IPS-18a (cell line): ENCODE measurements around the gene TSLP.

Experiments used
- H3K27ac ChIP-seq: one replicate; pipeline ENCODE4 v1.5.1; 2013; ENCODE audit warnings: low read length
- H3K27me3 ChIP-seq: one replicate; pipeline ENCODE4 v1.6.1; 2013; ENCODE audit warnings: mild to moderate bottlenecking, low read length; ENCODE audit not compliant: control insufficient read depth, insufficient read depth
- H3K36me3 ChIP-seq: one replicate; pipeline ENCODE4 v1.6.1; 2013; ENCODE audit warnings: low read depth, low read length; ENCODE audit not compliant: control insufficient read depth
- H3K4me1 ChIP-seq: one replicate; pipeline ENCODE4 v1.6.1; 2013; ENCODE audit warnings: low read depth, low read length; ENCODE audit not compliant: control insufficient read depth
- H3K4me3 ChIP-seq: one replicate; pipeline ENCODE4 v1.5.1; 2013; ENCODE audit warnings: low read length
- H3K9ac ChIP-seq: one replicate; pipeline ENCODE4 v1.6.1; 2013; ENCODE audit warnings: mild to moderate bottlenecking, low read length, moderate library complexity
- H3K9me3 ChIP-seq: one replicate; pipeline ENCODE4 v1.6.1; 2013; ENCODE audit warnings: low read depth, low read length; ENCODE audit not compliant: control insufficient read depth

TSLP gene

GRCh38 chr5:111071413-111071812 is at the start of gene TSLP:
Gene TSLP (plus strand): TSS chr5:111071713. CDS start chr5:111071891, 178 bp downstream.
- H3K9ac ChIP-seq, result no peak within 1 kb of the TSS
- H3K27me3 ChIP-seq, result peaks cover 77% of the 10 kb centered on the region
- peak within 1 kb of the TSS; percentile 83 for H3K4me3 ChIP-seq
- no peak within 1 kb of the TSS for H3K27ac ChIP-seq
- H3K4me1 ChIP-seq, result peaks cover 5% of the 10 kb centered on the region
- no peaks in the 10 kb centered on the region for H3K36me3 ChIP-seq
- H3K9me3 ChIP-seq, result no peaks in the 10 kb centered on the region

GRCh38 chr5:111022301-111022700 is 49.2 kb upstream of the TSLP start:
- no peak overlapping the region for H3K9ac ChIP-seq
- no peaks in the 10 kb centered on the region for H3K27me3 ChIP-seq
- H3K4me3 ChIP-seq, result no peak overlapping the region
- no peaks in the 10 kb centered on the region for H3K4me1 ChIP-seq
- H3K27ac ChIP-seq, result no peak overlapping the region
- H3K9me3 ChIP-seq, result no peaks in the 10 kb centered on the region
- no peaks in the 10 kb centered on the region for H3K36me3 ChIP-seq

GRCh38 chr5:111028865-111029264 is 42.6 kb upstream of the TSLP start:
- H3K9ac ChIP-seq, result no peak overlapping the region
- no peaks in the 10 kb centered on the region for H3K9me3 ChIP-seq
- H3K27ac ChIP-seq, result no peak overlapping the region
- H3K4me1 ChIP-seq, result no peaks in the 10 kb centered on the region
- H3K4me3 ChIP-seq, result no peak overlapping the region
- H3K36me3 ChIP-seq, result no peaks in the 10 kb centered on the region
- no peaks in the 10 kb centered on the region for H3K27me3 ChIP-seq

GRCh38 chr5:111043712-111044506 is 27.6 kb upstream of the TSLP start:
- Histone ChIP-seq H3K36me3 (no peaks in the 10 kb centered on the region), H3K27me3 (no peaks in the 10 kb centered on the region), H3K9ac (no peak overlapping the region)

GRCh38 chr5:111058064-111058463 is 13.4 kb upstream of the TSLP start:
- H3K36me3 ChIP-seq, result no peaks in the 10 kb centered on the region

More at GRCh38 chr5:111043712-111044506, 27.6 kb upstream of the TSLP start:
- H3K9me3 ChIP-seq, result no peaks in the 10 kb centered on the region
- H3K4me1 ChIP-seq, result no peaks in the 10 kb centered on the region
- H3K27ac ChIP-seq, result no peak overlapping the region
- H3K4me3 ChIP-seq, result no peak overlapping the region

GRCh38 chr5:111060169-111060568 is 11.3 kb upstream of the TSLP start:
- no peak overlapping the region for H3K27ac ChIP-seq

More at GRCh38 chr5:111058064-111058463, 13.4 kb upstream of the TSLP start:
- Histone ChIP-seq H3K4me3 (no peak overlapping the region), H3K27me3 (no peaks in the 10 kb centered on the region), H3K9ac (no peak overlapping the region), H3K27ac (no peak overlapping the region), H3K4me1 (no peaks in the 10 kb centered on the region), H3K9me3 (no peaks in the 10 kb centered on the region)

GRCh38 chr5:111061618-111062017 is 9.9 kb upstream of the TSLP start:
- no peak overlapping the region for H3K4me3 ChIP-seq
- H3K36me3 ChIP-seq, result no peaks in the 10 kb centered on the region
- no peak overlapping the region for H3K9ac ChIP-seq
- H3K27me3 ChIP-seq, result no peaks in the 10 kb centered on the region
- no peaks in the 10 kb centered on the region for H3K9me3 ChIP-seq
- H3K4me1 ChIP-seq, result no peaks in the 10 kb centered on the region
- no peak overlapping the region for H3K27ac ChIP-seq

More at GRCh38 chr5:111060169-111060568, 11.3 kb upstream of the TSLP start:
- Histone ChIP-seq H3K4me3 (no peak overlapping the region), H3K9ac (no peak overlapping the region), H3K9me3 (no peaks in the 10 kb centered on the region), H3K36me3 (no peaks in the 10 kb centered on the region), H3K27me3 (no peaks in the 10 kb centered on the region), H3K4me1 (no peaks in the 10 kb centered on the region)

GRCh38 chr5:111063709-111064322 is 7.7 kb upstream of the TSLP start:
- peaks cover 11% of the 10 kb centered on the region for H3K27me3 ChIP-seq
- no peak overlapping the region for H3K9ac ChIP-seq
- H3K36me3 ChIP-seq, result no peaks in the 10 kb centered on the region
- H3K4me3 ChIP-seq, result no peak overlapping the region
- no peak overlapping the region for H3K27ac ChIP-seq
- no peaks in the 10 kb centered on the region for H3K4me1 ChIP-seq
- H3K9me3 ChIP-seq, result no peaks in the 10 kb centered on the region

GRCh38 chr5:111066261-111066938 is 5.1 kb upstream of the TSLP start:
- no peak overlapping the region for H3K9ac ChIP-seq
- no peaks in the 10 kb centered on the region for H3K9me3 ChIP-seq
- H3K27ac ChIP-seq, result no peak overlapping the region
- H3K36me3 ChIP-seq, result no peaks in the 10 kb centered on the region
- H3K4me3 ChIP-seq, result no peak overlapping the region
- H3K27me3 ChIP-seq, result peaks cover 36% of the 10 kb centered on the region
- no peaks in the 10 kb centered on the region for H3K4me1 ChIP-seq

GRCh38 chr5:111068213-111068612 is 3.3 kb upstream of the TSLP start:
- H3K9ac ChIP-seq, result no peak overlapping the region
- H3K27ac ChIP-seq, result no peak overlapping the region
- no peaks in the 10 kb centered on the region for H3K4me1 ChIP-seq
- H3K27me3 ChIP-seq, result peaks cover 55% of the 10 kb centered on the region
- no peaks in the 10 kb centered on the region for H3K36me3 ChIP-seq
- no peaks in the 10 kb centered on the region for H3K9me3 ChIP-seq
- H3K4me3 ChIP-seq, result no peak overlapping the region

GRCh38 chr5:111069839-111070238 is 1.7 kb upstream of the TSLP start:
- H3K36me3 ChIP-seq, result no peaks in the 10 kb centered on the region
- peak overlapping the region; percentile 66 for H3K4me3 ChIP-seq
- no peak overlapping the region for H3K9ac ChIP-seq
- H3K27me3 ChIP-seq, result peaks cover 71% of the 10 kb centered on the region
- H3K27ac ChIP-seq, result no peak overlapping the region
- H3K4me1 ChIP-seq, result peaks cover 5% of the 10 kb centered on the region
- no peaks in the 10 kb centered on the region for H3K9me3 ChIP-seq
